Uterus (tissue), 4 donors: ENCODE data around the gene KIAA1191. TPM values are rescaled to one million over a fixed set of nuclear protein-coding genes. Genes with fewer than 3 reads are reported as not detected.

Source experiments
- DNase-seq, 2 donors: peaks; one replicate each; pipeline ENCODE4 v3.0.0-alpha.2; 2019 to 2020
- H3K27ac ChIP-seq, 2 donors: fragments of 200-600 bp; sonication (generic); 1 replicate in 1 of 2; 2 replicates in 1 of 2; pipeline ENCODE4 v1.5.1; 2016 to 2018
- H3K27me3 ChIP-seq, 2 donors: fragments of 200-600 bp; sonication (generic); one replicate each; pipeline ENCODE4 v1.5.1; 2018 to 2019; ENCODE audit warnings: control low read depth in 1 of 2
- H3K36me3 ChIP-seq, 2 donors: fragments of 200-600 bp; sonication (generic); one replicate each; pipeline ENCODE4 v1.5.1; 2019; ENCODE audit warnings: control low read depth in 1 of 2
- H3K4me1 ChIP-seq, 2 donors: fragments of 200-600 bp; sonication (generic); one replicate each; pipeline ENCODE4 v1.5.1; 2018 to 2019; ENCODE audit warnings: control low read depth in 1 of 2
- H3K4me3 ChIP-seq, 2 donors: fragments of 200-600 bp; sonication (generic); 1 replicate in 1 of 2; 2 replicates in 1 of 2; pipeline ENCODE4 v1.5.1; 2018 to 2019; ENCODE audit warnings: mild to moderate bottlenecking in 1 of 2
- H3K9me3 ChIP-seq, 2 donors: fragments of 200-600 bp; sonication (generic); one replicate each; pipeline ENCODE4 v1.5.1; 2019; ENCODE audit warnings: control low read depth in 1 of 2
- POLR2A ChIP-seq, 2 donors: fragments of 450-650 bp; IDR thresholded peaks; one replicate each; pipeline ENCODE4 v1.6.1; 2016; ENCODE audit warnings: antibody characterized with exemption in 2 of 2, mild to moderate bottlenecking in 1 of 2, moderate library complexity in 1 of 2
- intact Hi-C: fragments of 100-400 bp; cut with DNase I; formaldehyde crosslinking; loops from one replicate; pipeline ENCODE4 v1.15.1; 2023; ENCODE audit warnings: low total_unique reads
- total RNA-seq, 4 donors: library from RNA; depleted of rRNA in 3 of 4; stranded (reverse); fragments of >200 nt in 3 of 4; gene quantifications; one replicate each; pipeline versions ENCODE4 v1.1.0 to v1.2.4, GENCODE V29; 2014 to 2023
- TF ChIP-seq, protein P1 (sequence below), 4 experiments: fragments of 200-600 bp in 2 of 4; fragments of 450-650 bp in 2 of 4; sonication (generic) in 2 of 4; IDR thresholded peaks; one replicate each; pipeline ENCODE4 v1.5.1; 2016 to 2019; ENCODE audit warnings: antibody characterized with exemption in 4 of 4, mild to moderate bottlenecking in 2 of 4, moderate library complexity in 1 of 4
- donor health status: DM: yes; HTN: yes; CAD: no.

The KIAA1191 gene
- total RNA-seq, 4 donors from 2014 or later, result 57.0 to 112 (median 67.5) TPM

DNA sequence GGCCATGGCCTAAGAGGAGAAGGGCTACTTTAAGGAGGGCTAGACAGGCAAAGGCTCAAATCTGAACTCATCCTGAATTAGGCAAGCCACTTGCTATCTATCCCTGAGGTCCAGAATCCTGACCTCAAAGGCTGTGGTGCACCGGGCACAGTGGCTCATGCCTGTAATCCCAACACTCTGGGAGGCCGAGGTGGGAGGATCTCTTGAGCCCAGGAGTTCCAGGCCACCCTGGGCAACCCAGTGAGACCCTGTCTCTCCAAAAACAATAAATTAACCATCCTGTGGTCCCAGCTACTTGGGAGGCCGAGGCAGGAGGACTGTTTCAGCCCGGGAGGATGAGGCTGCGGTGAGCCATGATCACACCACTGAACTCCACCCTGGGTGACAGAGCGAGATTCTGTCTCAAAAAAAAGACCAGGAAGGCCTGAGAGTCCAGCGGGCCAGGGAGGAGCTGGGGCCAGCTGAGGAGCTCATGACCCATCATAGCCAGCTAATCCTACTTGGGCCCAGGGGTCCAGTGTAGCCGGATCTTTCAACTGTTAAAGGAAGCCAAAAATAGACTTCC lies 22.9 kb upstream of the KIAA1191 start:
- intact Hi-C loops, result no loop called here
- H3K27ac ChIP-seq, result no peak overlapping the region
- H3K27me3 ChIP-seq, result no peaks in the 10 kb centered on the region
- H3K9me3 ChIP-seq, result no peaks in the 10 kb centered on the region
- TF ChIP-seq, protein P1, sequence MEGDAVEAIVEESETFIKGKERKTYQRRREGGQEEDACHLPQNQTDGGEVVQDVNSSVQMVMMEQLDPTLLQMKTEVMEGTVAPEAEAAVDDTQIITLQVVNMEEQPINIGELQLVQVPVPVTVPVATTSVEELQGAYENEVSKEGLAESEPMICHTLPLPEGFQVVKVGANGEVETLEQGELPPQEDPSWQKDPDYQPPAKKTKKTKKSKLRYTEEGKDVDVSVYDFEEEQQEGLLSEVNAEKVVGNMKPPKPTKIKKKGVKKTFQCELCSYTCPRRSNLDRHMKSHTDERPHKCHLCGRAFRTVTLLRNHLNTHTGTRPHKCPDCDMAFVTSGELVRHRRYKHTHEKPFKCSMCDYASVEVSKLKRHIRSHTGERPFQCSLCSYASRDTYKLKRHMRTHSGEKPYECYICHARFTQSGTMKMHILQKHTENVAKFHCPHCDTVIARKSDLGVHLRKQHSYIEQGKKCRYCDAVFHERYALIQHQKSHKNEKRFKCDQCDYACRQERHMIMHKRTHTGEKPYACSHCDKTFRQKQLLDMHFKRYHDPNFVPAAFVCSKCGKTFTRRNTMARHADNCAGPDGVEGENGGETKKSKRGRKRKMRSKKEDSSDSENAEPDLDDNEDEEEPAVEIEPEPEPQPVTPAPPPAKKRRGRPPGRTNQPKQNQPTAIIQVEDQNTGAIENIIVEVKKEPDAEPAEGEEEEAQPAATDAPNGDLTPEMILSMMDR (IDR thresholded peaks at IDR 0.05), result no peak
- no peak for TF ChIP-seq POLR2A (IDR thresholded peaks at IDR 0.05)
- H3K4me3 ChIP-seq, result no peak overlapping the region
- no peaks in the 10 kb centered on the region for H3K36me3 ChIP-seq
- H3K4me1 ChIP-seq, result peaks cover 0 to 5% of the 10 kb centered on the region in 2 donors
- DNase-seq, result no peak

DNA sequence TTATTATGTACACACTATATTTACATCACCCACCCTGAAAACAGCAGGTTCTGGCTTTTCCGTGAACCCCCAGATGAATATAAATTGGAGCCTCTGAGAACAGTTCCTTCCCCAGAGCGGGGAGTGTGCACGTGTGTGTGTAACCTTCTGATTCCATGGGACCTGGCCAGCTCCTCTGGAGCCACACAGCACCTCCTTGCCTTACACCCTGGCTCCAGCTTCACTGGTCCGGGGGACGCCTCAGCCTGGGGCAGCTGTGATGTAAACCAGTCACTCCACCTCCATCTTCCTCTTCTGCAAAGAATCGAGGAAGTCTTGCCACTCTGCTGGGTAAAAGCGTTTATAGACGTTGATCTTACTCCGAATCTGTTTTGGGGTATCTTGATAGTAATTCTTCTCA lies 22.4 kb upstream of the KIAA1191 start:
- no peaks in the 10 kb centered on the region for H3K9me3 ChIP-seq
- H3K27me3 ChIP-seq, result no peaks in the 10 kb centered on the region
- no peak for DNase-seq
- peaks cover 0 to 5% of the 10 kb centered on the region in 2 donors for H3K4me1 ChIP-seq
- no peaks in the 10 kb centered on the region for H3K36me3 ChIP-seq
- H3K4me3 ChIP-seq, result no peak overlapping the region
- no peak overlapping the region for H3K27ac ChIP-seq
- intact Hi-C loops, result no loop called here
- no peak for TF ChIP-seq POLR2A (IDR thresholded peaks at IDR 0.05)
- TF ChIP-seq, protein P1 (IDR thresholded peaks at IDR 0.05), result no peak

DNA sequence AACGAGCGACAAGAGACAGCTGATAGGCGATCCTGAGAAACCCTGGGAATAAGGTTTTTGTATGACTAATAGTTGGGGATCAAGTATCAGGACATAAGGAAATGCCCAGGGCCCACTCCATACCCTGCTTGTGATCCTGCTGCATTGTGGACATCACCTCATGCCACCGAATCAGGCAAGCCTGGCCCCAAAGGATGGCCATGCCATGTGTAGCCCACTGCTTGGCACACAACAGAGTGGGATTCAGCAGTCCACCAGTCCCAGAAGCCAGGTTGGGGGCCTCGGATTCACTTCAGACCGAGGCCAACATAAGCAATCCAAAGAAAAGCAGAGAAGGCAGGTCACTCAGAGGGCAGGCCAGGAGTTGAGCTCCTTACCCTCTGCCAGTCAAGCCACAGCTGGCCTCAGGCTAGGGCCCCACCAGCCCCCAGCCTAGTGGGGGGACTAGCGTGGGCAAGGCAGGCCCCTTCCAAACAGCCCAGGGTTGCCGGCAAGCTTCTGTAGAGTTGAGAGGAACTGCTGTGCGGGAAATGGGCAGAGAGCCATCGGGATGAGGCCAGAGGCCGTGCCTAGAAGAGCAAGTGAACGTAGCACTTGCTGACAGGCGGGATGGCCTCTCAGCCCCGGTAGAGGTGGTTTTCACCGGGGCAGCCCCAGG lies 21.8 kb upstream of the KIAA1191 start:
- no peak overlapping the region for H3K27ac ChIP-seq
- no peaks in the 10 kb centered on the region for H3K27me3 ChIP-seq
- TF ChIP-seq, protein P1 (IDR thresholded peaks at IDR 0.05), result no peak
- TF ChIP-seq POLR2A (IDR thresholded peaks at IDR 0.05), result no peak
- DNase-seq, result no peak
- H3K36me3 ChIP-seq, result no peaks in the 10 kb centered on the region
- H3K4me3 ChIP-seq, result no peak overlapping the region
- H3K9me3 ChIP-seq, result no peaks in the 10 kb centered on the region
- H3K4me1 ChIP-seq, result peaks cover 0 to 5% of the 10 kb centered on the region in 2 donors
- intact Hi-C loops, result no loop called here

DNA sequence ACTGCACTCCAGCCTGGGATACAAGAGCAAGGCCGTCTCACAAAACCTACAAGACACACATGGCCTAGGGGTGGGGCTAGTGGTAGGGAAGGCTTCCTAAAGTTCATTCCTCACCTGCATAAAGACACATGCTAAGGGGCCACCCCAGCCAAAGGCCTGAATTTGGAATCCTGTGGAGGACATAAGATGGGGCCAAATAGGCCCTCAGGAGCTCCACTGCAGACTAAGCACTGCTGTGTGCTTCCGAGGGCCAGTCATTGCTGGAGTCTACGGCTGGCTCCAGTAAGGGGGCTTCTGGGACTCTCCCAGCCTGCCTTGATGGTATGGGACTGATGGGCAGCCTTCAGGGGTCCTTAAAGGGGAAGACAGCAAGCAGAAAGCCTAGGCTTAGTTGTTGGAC lies 21.2 kb upstream of the KIAA1191 start:
- H3K27me3 ChIP-seq, result no peaks in the 10 kb centered on the region
- peak in 1 of 2 donors; percentile 2 for DNase-seq
- H3K9me3 ChIP-seq, result no peaks in the 10 kb centered on the region
- TF ChIP-seq, protein P1 (IDR thresholded peaks at IDR 0.05), result no peak
- TF ChIP-seq POLR2A (IDR thresholded peaks at IDR 0.05), result no peak
- H3K4me1 ChIP-seq, result peaks cover 0 to 5% of the 10 kb centered on the region in 2 donors
- intact Hi-C loops, result no loop called here
- H3K27ac ChIP-seq, result no peak overlapping the region
- H3K36me3 ChIP-seq, result no peaks in the 10 kb centered on the region
- H3K4me3 ChIP-seq, result no peak overlapping the region

DNA sequence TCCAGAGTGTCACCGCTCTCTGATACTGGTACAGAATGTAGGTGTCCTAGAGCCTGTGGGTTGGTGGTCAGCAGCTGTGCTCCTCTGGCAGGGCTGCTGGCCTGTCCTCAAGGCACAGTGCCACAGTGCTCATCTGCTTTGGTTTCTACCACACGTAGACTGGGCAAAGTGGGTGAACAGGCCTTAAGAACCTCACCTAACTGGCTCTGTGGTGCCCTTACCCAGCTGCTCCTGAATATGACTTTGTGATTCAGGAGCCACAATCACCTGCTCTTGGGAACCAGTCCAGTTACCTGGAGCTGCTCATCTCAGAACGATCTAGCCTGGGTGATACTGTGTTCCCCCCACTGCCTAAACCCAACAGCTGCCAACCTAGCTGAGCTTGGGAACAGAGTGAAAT lies 20.4 kb upstream of the KIAA1191 start:
- Histone ChIP-seq H3K27me3 (no peaks in the 10 kb centered on the region), H3K36me3 (no peaks in the 10 kb centered on the region), H3K4me1 (no peaks in the 10 kb centered on the region), H3K9me3 (no peaks in the 10 kb centered on the region), H3K27ac (no peak overlapping the region), H3K4me3 (no peak overlapping the region)
- DNase-seq, result peak in 1 of 2 donors; percentile 5
- TF ChIP-seq POLR2A (IDR thresholded peaks at IDR 0.05), result no peak
- TF ChIP-seq, protein P1 (IDR thresholded peaks at IDR 0.05), result no peak
- intact Hi-C loops, result no loop called here
